NCI-H1436 (cell line): ENCODE data around the gene DUS4L.

Experiments used
- DNase-seq: peaks from one replicate; lab custom pipeline; 2025; lab: John Stamatoyannopoulos, UW

DUS4L gene

DNA sequence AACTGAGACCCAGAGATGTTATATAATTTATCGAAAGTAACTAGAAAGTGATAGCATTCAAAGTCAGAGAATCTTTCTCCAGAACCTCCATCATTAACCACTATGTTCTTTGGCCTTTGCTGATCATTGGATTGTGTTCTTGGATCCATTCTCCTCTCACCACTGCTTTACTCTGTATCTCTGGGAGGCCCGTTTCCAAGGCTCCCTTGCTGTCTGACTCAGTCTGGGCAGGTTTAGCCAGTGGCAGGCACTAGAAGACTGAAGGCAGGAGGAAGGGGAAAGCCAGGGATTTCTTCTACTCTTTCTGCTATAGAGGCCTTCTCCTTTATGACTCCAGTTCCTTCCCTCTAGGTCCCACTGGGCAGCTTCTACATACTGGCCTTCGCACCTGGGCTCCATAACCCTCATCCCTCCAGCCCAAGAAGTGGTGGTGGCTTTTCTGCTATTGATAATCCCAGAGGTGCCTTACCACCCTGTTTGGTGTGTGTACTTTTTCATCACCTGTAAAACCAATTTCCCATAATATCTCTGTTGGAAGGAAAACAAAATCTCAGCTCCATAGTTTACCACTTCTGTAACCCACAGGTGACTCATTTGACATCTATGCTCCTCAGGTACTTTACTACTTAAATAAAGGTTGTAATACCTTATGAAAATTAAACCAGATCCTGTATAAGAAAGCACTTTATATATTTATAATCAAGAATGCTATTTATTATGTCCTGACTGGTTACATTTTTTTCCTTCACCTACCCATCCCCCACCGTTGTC lies 52.3 kb downstream of the DUS4L start:
- DNase-seq = no peak

DNA sequence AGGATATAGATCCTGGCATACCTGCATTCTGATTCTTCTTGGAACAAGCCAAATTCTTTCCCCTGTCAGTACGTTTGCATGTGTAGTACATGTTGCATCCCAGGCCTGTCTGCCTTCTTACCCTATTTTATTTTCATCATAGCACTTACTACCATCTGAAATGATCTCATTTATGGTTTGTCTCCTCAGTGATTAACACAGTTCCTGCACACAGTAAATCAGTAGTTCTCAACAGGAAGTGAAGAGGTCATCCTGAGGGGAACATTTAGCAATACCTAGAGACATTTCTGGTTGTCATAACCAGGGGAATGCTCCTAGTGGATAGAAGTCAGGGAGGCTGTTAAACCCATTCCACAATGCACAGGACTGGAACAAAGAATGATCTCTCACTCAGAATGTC lies 58.7 kb downstream of the DUS4L start:
- no peak for DNase-seq

DNA sequence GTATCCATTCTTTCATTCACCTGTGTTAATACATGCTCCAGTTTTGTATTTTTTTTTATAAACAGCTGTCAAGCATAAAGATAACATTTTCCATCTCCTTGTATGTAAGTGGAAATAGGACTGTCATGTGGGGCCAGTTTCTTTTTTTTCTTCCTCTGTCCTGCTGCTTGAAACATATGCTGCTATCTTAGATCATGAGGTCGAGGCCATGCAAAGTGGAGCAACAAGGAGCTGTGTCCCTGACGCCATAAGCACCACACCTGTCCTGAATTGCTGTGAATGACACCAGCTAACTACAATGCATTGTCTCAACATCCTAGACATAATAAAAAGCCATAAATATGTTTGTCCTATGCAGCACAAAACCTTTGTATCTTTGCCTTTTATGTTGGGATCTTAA lies 59.1 kb downstream of the DUS4L start:
- no peak for DNase-seq

DNA sequence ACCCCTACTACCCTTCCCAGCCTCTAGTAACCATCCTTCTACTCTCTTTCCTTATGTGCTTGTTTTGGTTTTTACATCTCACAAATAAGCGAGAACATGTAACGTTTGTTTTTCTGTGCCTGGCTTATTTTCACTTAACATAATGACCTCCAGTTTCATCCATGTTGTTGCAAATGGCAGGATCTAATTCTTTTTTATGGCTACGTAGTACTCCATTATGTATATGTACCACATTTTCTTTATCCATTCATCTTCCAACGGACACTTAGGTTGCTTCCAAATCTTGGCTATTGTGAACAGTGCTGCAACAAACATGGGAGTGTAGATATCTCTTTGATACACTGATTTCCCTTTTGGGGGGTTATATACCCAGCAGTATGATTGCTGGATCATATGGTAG lies 63.2 kb downstream of the DUS4L start:
- DNase-seq = no peak
